Colonic mucosa (tissue), 4 donors: ENCODE measurements around the gene PCCA. TPM values are rescaled to one million over a fixed set of nuclear protein-coding genes. Genes with fewer than 3 reads are reported as not detected.

ENCODE experiments used
- DNase-seq: peaks from one replicate; pipeline ENCODE4 v3.0.0-alpha.2; 2020
- H3K27ac ChIP-seq: fragments of 200-600 bp; one replicate; pipeline ENCODE4 v1.8.0; 2021
- H3K27me3 ChIP-seq: fragments of 200-600 bp; one replicate; pipeline ENCODE4 v1.8.0; 2021
- H3K36me3 ChIP-seq: fragments of 200-600 bp; one replicate; pipeline ENCODE4 v1.8.0; 2021
- H3K4me1 ChIP-seq: fragments of 200-600 bp; one replicate; pipeline ENCODE4 v1.8.0; 2021; ENCODE audit warnings: mild to moderate bottlenecking
- H3K4me3 ChIP-seq: fragments of 200-600 bp; one replicate; pipeline ENCODE4 v1.8.0; 2021
- H3K9ac ChIP-seq, 2 donors: one replicate each; pipeline ENCODE4 v1.7.0; 2013; ENCODE audit warnings: control low read depth in 2 of 2, low read depth in 2 of 2, low read length in 2 of 2
- H3K9me3 ChIP-seq: fragments of 200-600 bp; one replicate; pipeline ENCODE4 v1.8.0; 2021
- intact Hi-C: fragments of 100-400 bp; cut with DNase I; formaldehyde crosslinking; loops from one replicate; pipeline ENCODE4 v1.14.1; 2022
- total RNA-seq, 2 donors: library from RNA; stranded (reverse); fragmentation: NEBNext Ultra II Directional in 1 of 2; extraction: Animal tissue kit (Norgen Biotek cat#: 25700) in 1 of 2; gene quantifications; one replicate each; pipeline ENCODE4 v1.2.1, GENCODE V29; 2021
- TF ChIP-seq, protein P1 (sequence below): fragments of 200-600 bp; IDR thresholded peaks from one replicate; pipeline ENCODE4 v1.8.0; 2022; ENCODE audit warnings: antibody characterized with exemption, mild to moderate bottlenecking
- donor health status: healthy.
- donor health status: DM: no; HTN: no; CAD: no.
- donor health status: DM: no; HTN: no; CAD: no.

Gene PCCA
- total RNA-seq, 2 donors from 2014 or later: 65.5 to 109 TPM

DNA sequence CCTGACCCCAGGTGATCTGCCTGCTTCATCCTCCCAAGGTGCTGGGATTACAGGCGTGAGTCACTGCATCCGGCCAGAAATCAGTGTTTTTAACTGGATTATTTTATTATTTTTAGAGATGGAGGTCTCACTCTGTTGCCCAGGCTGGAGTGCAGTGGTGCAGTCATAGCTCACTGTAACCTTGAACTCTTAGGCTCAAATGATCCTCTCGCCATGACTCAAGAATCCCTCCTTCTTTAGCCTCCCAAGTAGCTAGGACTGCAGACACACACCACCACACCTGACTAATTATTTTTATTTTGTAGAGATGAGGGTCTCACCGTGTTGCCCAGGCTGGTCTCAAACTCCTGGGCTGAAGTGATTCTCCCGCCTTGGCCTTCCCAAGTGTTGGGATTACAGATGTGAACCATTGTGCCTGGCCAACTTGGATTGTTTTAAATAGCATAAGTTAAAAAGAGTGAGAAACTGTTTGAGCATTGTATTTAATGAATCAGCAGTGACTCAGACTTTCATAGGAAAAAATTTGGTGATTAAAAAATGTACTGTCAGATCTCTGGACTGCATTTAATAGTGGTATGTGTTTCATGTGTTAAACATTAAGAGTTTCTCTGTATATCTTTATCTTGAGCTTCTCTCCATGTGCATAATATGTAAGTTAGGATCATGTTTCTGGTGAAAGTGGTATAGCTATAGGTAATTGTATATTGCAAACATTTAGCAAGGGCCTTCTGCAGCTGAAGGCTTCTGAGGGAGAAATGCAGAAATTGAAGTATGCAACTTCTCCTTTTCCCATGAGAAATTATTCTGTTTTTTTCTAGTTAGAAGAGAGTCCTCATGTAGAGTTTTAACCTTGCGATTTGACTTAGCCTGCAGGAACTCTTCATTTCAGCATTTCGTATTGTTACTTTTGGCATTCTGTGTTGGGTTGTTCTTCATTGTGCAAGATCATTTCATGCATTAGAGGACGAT lies 121.2 kb downstream of the PCCA start:
- no peak overlapping the region for H3K27ac ChIP-seq
- H3K9ac ChIP-seq: no peak overlapping the region
- DNase-seq: no peak
- no peaks in the 10 kb centered on the region for H3K4me1 ChIP-seq
- H3K4me3 ChIP-seq: no peak overlapping the region
- intact Hi-C loops: no loop called here
- no peaks in the 10 kb centered on the region for H3K9me3 ChIP-seq
- TF ChIP-seq, protein P1, sequence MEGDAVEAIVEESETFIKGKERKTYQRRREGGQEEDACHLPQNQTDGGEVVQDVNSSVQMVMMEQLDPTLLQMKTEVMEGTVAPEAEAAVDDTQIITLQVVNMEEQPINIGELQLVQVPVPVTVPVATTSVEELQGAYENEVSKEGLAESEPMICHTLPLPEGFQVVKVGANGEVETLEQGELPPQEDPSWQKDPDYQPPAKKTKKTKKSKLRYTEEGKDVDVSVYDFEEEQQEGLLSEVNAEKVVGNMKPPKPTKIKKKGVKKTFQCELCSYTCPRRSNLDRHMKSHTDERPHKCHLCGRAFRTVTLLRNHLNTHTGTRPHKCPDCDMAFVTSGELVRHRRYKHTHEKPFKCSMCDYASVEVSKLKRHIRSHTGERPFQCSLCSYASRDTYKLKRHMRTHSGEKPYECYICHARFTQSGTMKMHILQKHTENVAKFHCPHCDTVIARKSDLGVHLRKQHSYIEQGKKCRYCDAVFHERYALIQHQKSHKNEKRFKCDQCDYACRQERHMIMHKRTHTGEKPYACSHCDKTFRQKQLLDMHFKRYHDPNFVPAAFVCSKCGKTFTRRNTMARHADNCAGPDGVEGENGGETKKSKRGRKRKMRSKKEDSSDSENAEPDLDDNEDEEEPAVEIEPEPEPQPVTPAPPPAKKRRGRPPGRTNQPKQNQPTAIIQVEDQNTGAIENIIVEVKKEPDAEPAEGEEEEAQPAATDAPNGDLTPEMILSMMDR: no peak
- no peaks in the 10 kb centered on the region for H3K36me3 ChIP-seq
- H3K27me3 ChIP-seq: no peaks in the 10 kb centered on the region

DNA sequence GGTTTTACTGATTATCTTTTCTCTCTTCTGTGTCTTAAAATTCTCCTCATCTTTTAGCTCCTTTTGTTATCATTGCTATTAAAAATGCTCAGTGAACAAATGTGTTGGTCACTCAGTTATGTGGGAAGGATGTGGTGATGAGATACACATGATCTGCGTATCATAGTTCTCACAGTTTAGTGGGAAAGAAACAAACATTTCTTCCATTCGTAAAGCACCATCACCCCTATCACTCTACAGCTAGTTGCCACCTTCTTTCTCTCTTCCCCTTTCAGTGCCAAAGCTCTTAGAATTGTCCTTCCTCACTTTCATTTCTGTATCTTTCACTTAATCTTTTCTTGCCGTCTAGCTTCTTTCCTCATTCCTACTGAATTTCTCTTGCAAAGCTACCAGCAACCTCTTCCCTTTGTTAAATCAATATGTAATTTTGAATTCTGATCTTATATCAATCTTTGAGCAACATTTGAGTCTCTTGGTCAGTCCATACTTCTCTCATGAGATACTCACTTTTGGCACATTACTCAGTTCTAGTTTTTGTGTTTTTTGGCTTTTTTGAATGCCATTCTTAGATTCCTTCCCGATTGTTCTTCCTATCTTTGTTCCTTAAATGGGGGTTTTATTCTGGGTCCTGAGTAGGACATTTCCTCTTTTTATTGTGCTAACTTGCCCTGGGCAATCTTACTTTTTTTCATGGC lies 122.3 kb downstream of the PCCA start:
- no peak for DNase-seq
- Histone ChIP-seq H3K27ac (no peak overlapping the region), H3K36me3 (no peaks in the 10 kb centered on the region), H3K9me3 (no peaks in the 10 kb centered on the region), H3K4me3 (no peak overlapping the region), H3K27me3 (no peaks in the 10 kb centered on the region), H3K4me1 (no peaks in the 10 kb centered on the region), H3K9ac (no peak overlapping the region)
- intact Hi-C loops: no loop called here
- TF ChIP-seq, protein P1: no peak

DNA sequence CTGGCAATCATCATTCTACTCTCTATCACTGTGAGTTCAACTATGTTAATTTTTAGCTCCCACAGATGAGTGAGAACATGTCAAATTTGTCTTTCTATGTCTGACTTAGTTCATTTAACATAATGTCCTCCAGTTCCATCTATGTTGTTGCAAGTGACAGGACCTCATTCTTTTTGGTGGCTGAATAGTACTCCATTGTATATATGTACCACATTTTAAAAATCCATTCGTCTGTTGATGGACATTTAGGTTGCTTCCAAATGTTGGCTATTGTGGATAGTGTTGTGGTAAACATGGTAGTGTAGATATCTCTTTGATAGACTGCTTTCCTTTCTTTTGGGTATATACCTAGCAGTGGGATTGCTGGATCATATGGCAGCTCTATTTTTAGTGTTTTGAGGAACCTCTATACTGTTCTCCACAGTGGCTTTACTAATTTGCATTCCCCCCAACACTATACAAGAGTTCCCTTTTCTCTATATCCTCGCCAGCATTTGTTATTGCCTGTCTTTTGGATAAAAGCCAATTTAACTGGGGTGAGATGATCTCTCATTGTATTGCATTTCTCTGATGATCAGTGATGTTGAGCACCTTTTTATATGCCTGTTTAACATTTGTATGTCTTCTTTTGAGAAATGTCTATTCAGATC lies 124.1 kb downstream of the PCCA start:
- Histone ChIP-seq H3K36me3 (no peaks in the 10 kb centered on the region), H3K4me1 (no peaks in the 10 kb centered on the region), H3K27ac (no peak overlapping the region), H3K4me3 (no peak overlapping the region), H3K9ac (no peak overlapping the region), H3K27me3 (no peaks in the 10 kb centered on the region), H3K9me3 (no peaks in the 10 kb centered on the region)
- no peak for DNase-seq
- TF ChIP-seq, protein P1: no peak
- intact Hi-C loops: no loop called here

DNA sequence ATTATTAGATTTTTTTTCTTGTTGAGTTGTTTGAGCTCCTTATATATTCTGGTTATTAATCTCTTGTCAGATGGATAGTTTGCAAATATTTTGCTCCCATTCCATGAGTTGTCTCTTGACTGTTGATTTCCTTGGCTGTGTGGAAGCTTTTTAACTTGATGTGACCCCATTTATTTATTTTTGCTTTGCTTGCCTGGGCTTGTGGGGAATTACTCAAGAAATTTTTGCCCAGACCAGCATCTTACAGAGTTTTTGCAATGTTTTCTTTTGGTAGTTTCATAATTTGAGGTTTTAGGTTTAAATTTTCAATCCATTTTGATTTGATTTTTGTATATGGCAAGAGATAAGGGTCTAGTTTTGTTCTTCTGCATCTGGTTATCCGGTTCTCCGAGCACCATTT lies 124.7 kb downstream of the PCCA start:
- TF ChIP-seq, protein P1: no peak
- intact Hi-C loops: no loop called here
- Histone ChIP-seq H3K27ac (no peak overlapping the region), H3K27me3 (no peaks in the 10 kb centered on the region), H3K4me3 (no peak overlapping the region), H3K36me3 (no peaks in the 10 kb centered on the region), H3K4me1 (no peaks in the 10 kb centered on the region), H3K9ac (no peak overlapping the region), H3K9me3 (no peaks in the 10 kb centered on the region)
- DNase-seq: no peak

DNA sequence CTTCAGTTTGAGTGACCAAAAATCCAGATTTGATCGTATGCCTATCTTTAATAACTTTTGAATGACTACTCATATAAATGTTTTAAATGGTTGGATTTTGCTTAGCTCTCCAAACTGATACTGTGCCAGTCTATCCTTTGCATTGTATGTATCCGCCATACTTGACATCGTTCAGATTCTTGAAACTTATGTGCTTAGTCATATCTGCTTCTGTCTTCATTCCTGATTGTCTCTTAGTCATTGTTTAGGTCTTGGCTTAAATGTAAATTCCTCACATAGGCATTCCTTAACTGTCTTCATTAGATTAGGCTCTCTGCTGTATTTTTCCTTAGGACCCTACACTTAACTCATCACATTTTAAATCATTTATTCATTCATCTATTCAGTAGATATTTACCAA lies 126.0 kb downstream of the PCCA start:
- H3K4me1 ChIP-seq: no peaks in the 10 kb centered on the region
- no peaks in the 10 kb centered on the region for H3K9me3 ChIP-seq
- DNase-seq: no peak
- H3K4me3 ChIP-seq: no peak overlapping the region
- H3K27ac ChIP-seq: no peak overlapping the region
- H3K36me3 ChIP-seq: no peaks in the 10 kb centered on the region
- intact Hi-C loops: no loop called here
- TF ChIP-seq, protein P1: no peak
- no peaks in the 10 kb centered on the region for H3K27me3 ChIP-seq
- no peak overlapping the region for H3K9ac ChIP-seq
